ENCODE data around the gene TRPM4.
"Not testable (repeated sequence)": the region's sequence is repeated elsewhere in the genome, so short reads cannot be mapped to it uniquely, and the experiment has no call there.

GRCh38 chr19:49146408-49146770 is 11.2 kb upstream of the TRPM4 start:
- TF ChIP-seq CTCF (IDR thresholded peaks at IDR 0.05); RFX5 (IDR thresholded peaks at IDR 0.05; ENCODE audit: low read length); USF2 (IDR thresholded peaks at IDR 0.05; ENCODE audit: borderline replicate concordance, low read depth, low read length); YY1 (IDR thresholded peaks at IDR 0.05; ENCODE audit: low read depth): not testable (repeated sequence)

Measured in SK-N-SH (cell line).